GM18511 (cell line): ENCODE results near the gene OTULINL.

Experiments used
- ATAC-seq: cut with Tn5 transposase; IDR thresholded peaks from one replicate; pipeline ENCODE4 v1.9.1; 2021; ENCODE audit warnings: mild to moderate bottlenecking, moderate library complexity; ENCODE audit not compliant: unreplicated experiment

Gene OTULINL

GRCh38 chr5:14599476-14600127, 18.0 kb downstream of the OTULINL start:
- no peak for ATAC-seq

- ATAC-seq = no peak
These were observed 19.3 kb downstream of the OTULINL start for GRCh38 chr5:14600846-14601245.

GRCh38 chr5:14603141-14603540, 21.5 kb downstream of the OTULINL start:
- no peak for ATAC-seq

- no peak for ATAC-seq
These were observed 25.5 kb downstream of the OTULINL start for GRCh38 chr5:14607104-14607503.

- ATAC-seq = no peak
These were observed 26.6 kb downstream of the OTULINL start for GRCh38 chr5:14608169-14608568.

GRCh38 chr5:14611737-14612136, 30.1 kb downstream of the OTULINL start:
- ATAC-seq = no peak

GRCh38 chr5:14614490-14614889, 32.9 kb downstream of the OTULINL start:
- ATAC-seq = no peak

- no peak for ATAC-seq
These were observed 33.8 kb downstream of the OTULINL start for GRCh38 chr5:14615365-14615764.

GRCh38 chr5:14617441-14617840, 35.8 kb downstream of the OTULINL start:
- ATAC-seq = no peak

- no peak for ATAC-seq
These were observed 45.7 kb downstream of the OTULINL start for GRCh38 chr5:14627270-14627669.

GRCh38 chr5:14628346-14628745, 46.8 kb downstream of the OTULINL start:
- no peak for ATAC-seq

GRCh38 chr5:14630671-14631070, 49.1 kb downstream of the OTULINL start:
- ATAC-seq = no peak

- ATAC-seq = no peak
These were observed 54.1 kb downstream of the OTULINL start for GRCh38 chr5:14635656-14636055.

- no peak for ATAC-seq
These were observed 59.2 kb downstream of the OTULINL start for GRCh38 chr5:14640765-14641164.

- no peak for ATAC-seq
These were observed 63.1 kb downstream of the OTULINL start for GRCh38 chr5:14644623-14645237.

GRCh38 chr5:14650052-14650451, 68.5 kb downstream of the OTULINL start:
- ATAC-seq = no peak

- ATAC-seq = no peak
These were observed 73.7 kb downstream of the OTULINL start for GRCh38 chr5:14655146-14655741.

- ATAC-seq = no peak
These were observed 75.3 kb downstream of the OTULINL start for GRCh38 chr5:14656898-14657297.

- ATAC-seq = no peak
These were observed 78.4 kb downstream of the OTULINL start for GRCh38 chr5:14659821-14660607.

- ATAC-seq = no peak
These were observed 79.2 kb downstream of the OTULINL start for GRCh38 chr5:14660833-14661232.
